Naive B cell (primary cell): ENCODE results near the gene MRGPRX4. TPM values are rescaled to one million over a fixed set of nuclear protein-coding genes. Genes with fewer than 3 reads are reported as not detected.
"Not testable (repeated sequence)": the region's sequence is repeated elsewhere in the genome, so short reads cannot be mapped to it uniquely, and the experiment has no call there.

Experiments
- ATAC-seq, 2 donors: fragments of 150-1000 bp; cut with Tn5 transposase; 2 replicates each; pipeline ENCODE4 v1.10.0; 2021; ENCODE audit warnings: low read depth in 2 of 2, mild to moderate bottlenecking in 2 of 2, moderate library complexity in 2 of 2
- DNase-seq: peaks from one replicate; pipeline ENCODE4 v3.0.0; 2022
- H3K27ac Mint-ChIP-seq, 6 donors: one replicate each; pipeline ENCODE4 v1.8.0; 2020 to 2022; ENCODE audit warnings: mild to moderate bottlenecking in 6 of 6, mixed read lengths in 6 of 6, moderate library complexity in 5 of 6, inconsistent platforms in 2 of 6
- H3K27me3 Mint-ChIP-seq, 3 donors: one replicate each; pipeline ENCODE4 v1.8.0; 2021 to 2022; ENCODE audit warnings: mixed read lengths in 3 of 3, mild to moderate bottlenecking in 1 of 3
- H3K36me3 Mint-ChIP-seq, 2 donors: one replicate each; pipeline ENCODE4 v1.8.0; 2020 to 2022; ENCODE audit warnings: mixed read lengths in 2 of 2, inconsistent platforms in 1 of 2, mild to moderate bottlenecking in 1 of 2
- H3K4me1 Mint-ChIP-seq, 3 donors: one replicate each; pipeline ENCODE4 v1.8.0; 2020 to 2022; ENCODE audit warnings: mixed read lengths in 3 of 3, inconsistent platforms in 1 of 3, mild to moderate bottlenecking in 1 of 3, moderate library complexity in 1 of 3
- H3K4me3 Mint-ChIP-seq, 8 donors: one replicate each; pipeline ENCODE4 v1.8.0; 2020 to 2022; ENCODE audit warnings: mild to moderate bottlenecking in 8 of 8, mixed read lengths in 8 of 8, moderate library complexity in 8 of 8, inconsistent platforms in 2 of 8
- H3K9me3 Mint-ChIP-seq, 7 donors: one replicate each; pipeline ENCODE4 v1.8.0; 2020 to 2022; ENCODE audit warnings: mixed read lengths in 7 of 7, mild to moderate bottlenecking in 5 of 7, inconsistent platforms in 2 of 7, moderate library complexity in 1 of 7
- polyA plus RNA-seq, 6 donors: library from polyadenylated mRNA; unstranded; fragments of 300-500 nt; fragmentation: Illumina TruSeq; gene quantifications; one replicate each; pipeline ENCODE4 v1.2.3, GENCODE V29; 2021; ENCODE audit warnings: low read depth in 6 of 6

MRGPRX4 gene
- polyA plus RNA-seq, 6 donors from 2014 or later = not detected

DNA sequence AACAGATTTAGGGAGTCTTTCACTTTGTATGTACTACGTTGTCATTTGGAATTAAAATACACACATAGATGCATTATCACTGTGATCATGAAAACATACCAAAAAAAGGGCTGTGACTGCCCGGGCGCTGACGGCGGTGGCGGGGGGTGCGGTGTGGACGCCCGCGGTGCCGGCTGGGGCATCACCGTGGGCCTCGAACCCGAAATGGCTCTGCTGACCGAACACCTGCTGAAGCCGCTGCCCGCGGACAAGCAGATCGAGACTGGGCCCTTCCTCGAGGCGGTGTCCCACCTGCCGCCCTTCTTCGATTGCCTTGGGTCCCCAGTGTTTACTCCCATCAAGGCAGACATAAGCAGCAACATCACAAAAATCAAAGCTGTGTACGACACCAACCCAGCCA lies 16.2 kb downstream of the MRGPRX4 start:
- DNase-seq (no peak), ATAC-seq (no peak)
- Mint-ChIP-seq H3K27me3 (peaks cover 17 to 34% (median 26%) of the 10 kb centered on the region in 3 donors), H3K9me3 (peaks cover 0 to 1% (median 0%) of the 10 kb centered on the region in 7 donors), H3K4me1 (no peaks in the 10 kb centered on the region), H3K4me3 (no peak overlapping the region), H3K36me3 (peaks cover 0 to 3% of the 10 kb centered on the region in 2 donors), H3K27ac (no peak overlapping the region)

- H3K36me3 Mint-ChIP-seq, ATAC-seq, H3K27ac Mint-ChIP-seq, H3K4me1 Mint-ChIP-seq, H3K9me3 Mint-ChIP-seq, DNase-seq, H3K4me3 Mint-ChIP-seq: not testable (repeated sequence)
- H3K27me3 Mint-ChIP-seq = peaks cover 17 to 34% (median 26%) of the 10 kb centered on the region in 3 donors
Measured at GRCh38 chr11:18189476-18190245, 17.0 kb downstream of the MRGPRX4 start.

DNA sequence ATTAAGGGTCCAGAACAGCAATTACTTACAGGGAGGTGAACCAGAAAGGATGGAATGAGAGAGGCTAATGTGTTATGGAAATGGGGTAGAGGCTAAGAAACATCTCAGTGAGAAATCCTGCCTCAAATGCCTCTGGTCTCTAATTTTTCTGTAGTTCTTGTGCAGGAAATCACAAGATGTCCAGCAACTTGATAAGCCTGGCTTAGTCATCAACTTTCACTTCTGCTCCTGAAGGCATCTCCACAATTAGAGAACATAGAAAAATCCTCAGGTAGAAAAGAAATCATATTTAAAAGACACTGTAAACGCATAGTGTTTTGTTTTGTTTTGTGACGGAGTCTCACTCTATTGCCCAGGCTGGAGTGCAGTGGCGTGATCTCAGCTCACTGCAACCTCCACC lies 18.7 kb downstream of the MRGPRX4 start:
- no peaks in the 10 kb centered on the region for H3K4me1 Mint-ChIP-seq
- peaks cover 0 to 3% of the 10 kb centered on the region in 2 donors for H3K36me3 Mint-ChIP-seq
- no peak overlapping the region for H3K4me3 Mint-ChIP-seq
- no peak overlapping the region for H3K27ac Mint-ChIP-seq
- H3K27me3 Mint-ChIP-seq = peaks cover 11 to 23% (median 21%) of the 10 kb centered on the region in 3 donors
- DNase-seq (no peak), ATAC-seq (no peak)
- H3K9me3 Mint-ChIP-seq = peaks cover 0 to 1% (median 0%) of the 10 kb centered on the region in 7 donors

DNA sequence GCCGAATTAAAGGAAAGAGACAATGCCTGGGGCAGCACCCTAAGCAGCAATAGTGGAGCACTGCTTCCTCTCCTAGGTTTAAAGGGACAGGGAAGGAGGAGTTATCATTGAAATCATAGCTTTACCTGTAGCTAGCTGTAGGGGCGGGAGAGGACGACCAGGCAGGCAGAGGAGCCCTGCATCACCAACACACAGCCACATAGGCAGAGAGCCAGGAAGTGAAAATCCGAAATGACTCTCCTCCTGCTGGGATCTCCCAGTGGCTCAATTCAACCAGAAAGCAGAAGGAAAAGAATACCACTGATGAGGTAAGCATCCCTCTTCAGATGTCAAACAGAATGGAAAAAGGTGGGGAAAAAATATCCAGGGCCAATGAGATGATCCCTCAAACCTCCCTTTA lies 20.4 kb downstream of the MRGPRX4 start:
- Mint-ChIP-seq H3K36me3 (no peaks in the 10 kb centered on the region), H3K4me1 (no peaks in the 10 kb centered on the region), H3K9me3 (peaks cover 0 to 1% (median 0%) of the 10 kb centered on the region in 7 donors), H3K27me3 (peaks cover 12 to 18% (median 17%) of the 10 kb centered on the region in 3 donors), H3K27ac (no peak overlapping the region), H3K4me3 (no peak overlapping the region)
- DNase-seq = no peak
- ATAC-seq = no peak

GRCh38 chr11:18196532-18196931 lies 23.9 kb downstream of the MRGPRX4 start:
- Mint-ChIP-seq H3K27me3 (peaks cover 25 to 41% (median 38%) of the 10 kb centered on the region in 3 donors), H3K9me3 (peaks cover 0 to 7% (median 0%) of the 10 kb centered on the region in 7 donors), H3K36me3 (peaks cover 0 to 4% of the 10 kb centered on the region in 2 donors), H3K4me1 (no peaks in the 10 kb centered on the region), H3K4me3 (no peak overlapping the region), H3K27ac (no peak overlapping the region)
- DNase-seq = no peak
- no peak for ATAC-seq

DNA sequence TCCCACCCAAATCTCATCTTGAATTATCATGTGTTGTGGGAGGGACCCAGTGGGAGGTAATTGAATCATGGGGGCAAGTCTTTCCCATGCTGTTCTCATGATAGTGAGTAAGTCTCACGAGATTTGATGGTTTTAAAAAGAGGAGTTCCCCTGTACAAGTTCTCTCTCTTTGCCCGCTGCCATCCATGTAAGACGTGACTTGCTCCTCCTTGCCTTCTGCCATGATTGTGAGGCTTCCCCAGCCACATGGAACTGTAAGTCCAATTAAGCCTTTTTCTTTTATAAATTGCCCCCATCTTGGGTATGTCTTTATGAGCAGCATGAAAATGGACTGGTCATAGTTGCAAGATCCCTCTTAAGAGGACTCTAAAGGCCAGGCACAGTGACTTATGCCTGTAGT lies 25.1 kb downstream of the MRGPRX4 start:
- peak overlapping the region in 1 of 6 donors; percentile 42 for H3K27ac Mint-ChIP-seq
- peaks cover 0 to 12% (median 6%) of the 10 kb centered on the region in 7 donors for H3K9me3 Mint-ChIP-seq
- H3K4me3 Mint-ChIP-seq, H3K4me1 Mint-ChIP-seq, DNase-seq, ATAC-seq, H3K36me3 Mint-ChIP-seq: not testable (repeated sequence)
- peaks cover 26 to 46% (median 46%) of the 10 kb centered on the region in 3 donors for H3K27me3 Mint-ChIP-seq

- peaks cover 4 to 15% of the 10 kb centered on the region in 2 donors for H3K36me3 Mint-ChIP-seq
- H3K27ac Mint-ChIP-seq = no peak overlapping the region
- DNase-seq (no peak), ATAC-seq (no peak)
- peaks cover 65 to 79% (median 76%) of the 10 kb centered on the region in 3 donors for H3K27me3 Mint-ChIP-seq
- H3K9me3 Mint-ChIP-seq = peaks cover 0 to 12% (median 8%) of the 10 kb centered on the region in 7 donors
- H3K4me3 Mint-ChIP-seq = no peak overlapping the region
- H3K4me1 Mint-ChIP-seq = no peaks in the 10 kb centered on the region
Measured at GRCh38 chr11:18203723-18204122, 31.1 kb downstream of the MRGPRX4 start.

GRCh38 chr11:18204220-18204619 lies 31.6 kb downstream of the MRGPRX4 start:
- Mint-ChIP-seq H3K27me3 (peaks cover 63 to 79% (median 79%) of the 10 kb centered on the region in 3 donors), H3K4me1 (no peaks in the 10 kb centered on the region), H3K36me3 (peaks cover 4 to 15% of the 10 kb centered on the region in 2 donors), H3K9me3 (peaks cover 0 to 12% (median 8%) of the 10 kb centered on the region in 7 donors), H3K4me3 (peak overlapping the region in 1 of 8 donors; percentile 45), H3K27ac (peak overlapping the region in 1 of 6 donors; percentile 81)
- DNase-seq = no peak
- no peak for ATAC-seq

DNA sequence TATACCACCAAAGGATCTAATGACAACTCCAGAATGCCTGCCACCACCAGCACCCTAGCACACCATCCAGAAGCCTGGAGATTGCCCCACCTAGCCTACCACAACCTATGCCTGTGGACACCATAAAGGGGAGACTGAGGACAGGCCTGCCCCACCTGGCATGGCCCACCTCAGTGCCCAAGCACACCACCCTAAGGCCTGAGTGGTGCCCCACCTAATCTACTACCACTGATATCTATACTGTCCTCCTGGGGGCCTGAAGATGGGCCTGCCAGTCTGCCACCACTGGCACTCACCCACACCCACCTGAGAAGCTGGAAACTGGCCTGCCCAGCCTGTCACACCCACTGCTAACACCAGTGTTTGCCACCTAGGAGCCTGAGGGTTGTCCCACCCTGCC lies 32.1 kb downstream of the MRGPRX4 start:
- Mint-ChIP-seq H3K27ac (no peak overlapping the region), H3K27me3 (peaks cover 61 to 80% (median 79%) of the 10 kb centered on the region in 3 donors), H3K4me3 (peak overlapping the region in 1 of 8 donors; percentile 52), H3K36me3 (peaks cover 4 to 15% of the 10 kb centered on the region in 2 donors), H3K4me1 (no peaks in the 10 kb centered on the region), H3K9me3 (peaks cover 0 to 12% (median 6%) of the 10 kb centered on the region in 7 donors)
- no peak for DNase-seq
- no peak for ATAC-seq

GRCh38 chr11:18209058-18209457 lies 36.4 kb downstream of the MRGPRX4 start:
- Mint-ChIP-seq H3K4me1 (no peaks in the 10 kb centered on the region), H3K27me3 (peaks cover 37 to 67% (median 53%) of the 10 kb centered on the region in 3 donors), H3K36me3 (peaks cover 0 to 7% of the 10 kb centered on the region in 2 donors), H3K4me3 (no peak overlapping the region), H3K27ac (no peak overlapping the region), H3K9me3 (peaks cover 0 to 2% (median 0%) of the 10 kb centered on the region in 7 donors)
- ATAC-seq (no peak), DNase-seq (no peak)

DNA sequence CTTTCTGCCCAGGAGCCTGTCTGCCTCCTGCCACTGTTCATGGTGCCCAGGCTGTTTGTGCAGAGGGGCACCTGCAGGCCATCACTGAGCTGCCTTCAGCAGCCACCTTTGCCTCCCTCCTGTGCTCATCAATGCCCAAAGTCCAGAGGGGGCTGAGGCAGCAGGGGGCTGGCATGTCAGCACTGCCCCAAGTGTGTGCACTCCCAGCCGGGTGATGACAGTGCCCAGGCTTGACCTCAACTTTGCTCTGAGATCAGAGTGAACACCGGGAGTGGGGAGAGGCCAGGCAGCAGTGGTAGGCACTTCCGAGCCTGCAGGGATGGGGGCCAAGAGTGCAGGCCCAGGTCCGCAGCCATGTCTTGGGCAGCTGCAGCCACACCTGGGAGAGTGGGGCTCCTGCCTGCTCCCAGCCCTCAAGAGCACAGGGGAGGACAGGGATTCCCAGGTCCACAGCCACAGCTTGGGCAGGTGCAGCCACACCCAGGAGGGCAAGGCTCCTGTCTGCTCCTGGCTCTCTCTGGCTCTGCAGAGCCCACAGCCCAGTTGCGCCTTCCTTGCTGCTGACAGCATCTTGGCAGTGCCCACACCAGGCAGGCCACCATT lies 48.7 kb downstream of the MRGPRX4 start:
- H3K27ac Mint-ChIP-seq = no peak overlapping the region
- ATAC-seq (no peak), DNase-seq (no peak)
- H3K4me3 Mint-ChIP-seq = no peak overlapping the region
- peaks cover 5 to 11% of the 10 kb centered on the region in 2 donors for H3K36me3 Mint-ChIP-seq
- peaks cover 3 to 31% (median 9%) of the 10 kb centered on the region in 7 donors for H3K9me3 Mint-ChIP-seq
- peaks cover 0 to 16% (median 9%) of the 10 kb centered on the region in 3 donors for H3K27me3 Mint-ChIP-seq
- H3K4me1 Mint-ChIP-seq = peaks cover 6 to 18% (median 13%) of the 10 kb centered on the region in 3 donors

DNA sequence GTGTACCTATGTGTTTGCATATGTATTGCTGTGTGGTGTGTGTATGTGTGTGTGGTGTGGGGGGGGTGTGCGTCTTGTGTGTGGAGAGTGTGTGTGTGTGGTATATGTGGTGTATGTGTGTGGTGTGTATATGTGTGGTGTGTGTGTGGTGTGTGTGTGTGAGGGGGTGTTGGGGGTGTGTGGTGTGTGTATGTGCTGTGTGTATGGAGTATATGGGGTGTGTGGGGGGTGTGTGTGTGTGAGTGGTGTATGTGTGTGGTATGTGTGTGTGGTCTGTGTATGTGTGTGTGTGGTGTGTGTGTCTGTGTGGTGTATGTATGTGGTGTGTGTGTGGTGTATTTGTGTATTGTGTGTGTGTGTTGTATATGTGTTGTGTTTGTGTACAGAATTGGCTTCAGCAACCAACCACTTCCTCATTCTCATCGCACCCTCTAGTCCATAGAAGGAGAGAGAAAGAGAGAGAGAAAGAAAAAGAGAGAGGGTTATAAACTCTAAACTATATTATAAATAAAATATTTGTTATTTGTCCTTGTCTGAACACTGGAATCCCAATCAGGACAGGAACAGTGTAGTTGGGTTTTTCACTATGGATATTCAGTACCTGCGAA lies 50.3 kb downstream of the MRGPRX4 start:
- ATAC-seq (no peak), DNase-seq (no peak)
- Mint-ChIP-seq H3K36me3 (peaks cover 5 to 11% of the 10 kb centered on the region in 2 donors), H3K4me3 (no peak overlapping the region), H3K27ac (peak overlapping the region in 3 of 6 donors; percentile 37 to 85 (median 71)), H3K9me3 (peaks cover 2 to 21% (median 6%) of the 10 kb centered on the region in 7 donors), H3K4me1 (peaks cover 6 to 24% (median 13%) of the 10 kb centered on the region in 3 donors), H3K27me3 (peaks cover 0 to 2% (median 0%) of the 10 kb centered on the region in 3 donors)
